Neural cell (in vitro differentiated cells): Measurements from ENCODE around the gene KLHDC1. TPM values are rescaled to one million over a fixed set of nuclear protein-coding genes. Genes with fewer than 3 reads are reported as not detected.
"Not testable (repeated sequence)": the region's sequence is repeated elsewhere in the genome, so short reads cannot be mapped to it uniquely, and the experiment has no call there.

Experiments
- H2AFZ ChIP-seq: fragments of 200-600, 300-800 bp; sonication (generic), shearing (Covaris generic); 2 replicates; pipeline ENCODE4 v1.6.0; 2014; ENCODE audit warnings: low read depth, mild to moderate bottlenecking, antibody characterized with exemption, low read length, moderate library complexity
- H3F3A ChIP-seq: fragments of 200-600 bp; shearing (Covaris generic); 2 replicates; pipeline ENCODE4 v1.6.1; 2016; ENCODE audit warnings: mild to moderate bottlenecking, moderate library complexity, mixed read lengths, antibody characterized with exemption, low read length; ENCODE audit not compliant: insufficient read depth, poor library complexity, severe bottlenecking
- H3K27ac ChIP-seq: fragments of 200-600, 300-800 bp; sonication (generic), shearing (Covaris generic); 2 replicates; pipeline ENCODE4 v1.5.1; 2014; ENCODE audit warnings: mild to moderate bottlenecking, low read length, moderate library complexity
- H3K27me3 ChIP-seq: fragments of 300-800, 200-600 bp; sonication (generic), shearing (Covaris generic); 2 replicates; pipeline ENCODE4 v1.6.0; 2014; ENCODE audit warnings: mild to moderate bottlenecking, low read depth, low read length, moderate library complexity; ENCODE audit not compliant: insufficient read depth
- H3K36me3 ChIP-seq: fragments of 300-800, 200-600 bp; sonication (generic), shearing (Covaris generic); 2 replicates; pipeline ENCODE4 v1.5.1; 2014; ENCODE audit warnings: mild to moderate bottlenecking, antibody characterized with exemption, low read length, moderate library complexity; ENCODE audit not compliant: insufficient read depth
- H3K4me2 ChIP-seq: fragments of 300-800, 200-600 bp; sonication (generic), shearing (Covaris generic); 2 replicates; pipeline ENCODE4 v1.6.0; 2014; ENCODE audit warnings: mild to moderate bottlenecking, low read length
- H3K4me3 ChIP-seq: fragments of 300-800, 200-600 bp; sonication (generic), shearing (Covaris generic); 2 replicates; pipeline ENCODE4 v1.5.1; 2014; ENCODE audit warnings: mild to moderate bottlenecking, low read length, moderate library complexity
- H3K79me2 ChIP-seq: fragments of 200-600 bp; shearing (Covaris generic); replicated peaks from 2 replicates; pipeline ENCODE4 v1.6.0; 2014; ENCODE audit warnings: mild to moderate bottlenecking, low read length, moderate library complexity; ENCODE audit not compliant: insufficient read depth
- H3K9ac ChIP-seq: fragments of 300-800, 200-600 bp; sonication (generic), shearing (Covaris generic); 2 replicates; pipeline ENCODE4 v1.6.1; 2016; ENCODE audit warnings: mild to moderate bottlenecking, low read length, mixed read lengths
- H3K9me2 ChIP-seq: fragments of 200-600 bp; shearing (Covaris generic); 2 replicates; pipeline ENCODE4 v1.6.1; 2016; ENCODE audit warnings: mild to moderate bottlenecking, low read length, mixed read lengths; ENCODE audit not compliant: insufficient read depth
- H3K9me3 ChIP-seq: fragments of 200-600, 300-800 bp; sonication (generic), shearing (Covaris generic); 2 replicates; pipeline ENCODE4 v1.6.1; 2016; ENCODE audit warnings: mild to moderate bottlenecking, mixed run types, low read length, moderate library complexity, mixed read lengths
- H4K20me1 ChIP-seq: fragments of 200-600 bp; shearing (Covaris generic); 2 replicates; pipeline ENCODE4 v1.6.1; 2016; ENCODE audit warnings: mild to moderate bottlenecking, mixed run types; ENCODE audit not compliant: insufficient read depth
- CTCF ChIP-seq: fragments of 450-650 bp; IDR thresholded peaks from 2 replicates; pipeline ENCODE4 v1.5.1; 2014; ENCODE audit warnings: antibody characterized with exemption, mild to moderate bottlenecking, moderate library complexity; ENCODE audit not compliant: poor library complexity, severe bottlenecking
- EP300 ChIP-seq: fragments of 450-650 bp; conservative IDR thresholded peaks from 2 replicates; pipeline ENCODE4 v1.6.1; 2014; ENCODE audit warnings: antibody characterized with exemption, mild to moderate bottlenecking, moderate library complexity; ENCODE audit not compliant: poor library complexity, severe bottlenecking
- EZH2 ChIP-seq: fragments of 200-600, 300-800 bp; shearing (Covaris generic), sonication (generic); IDR thresholded peaks from 2 replicates; pipeline ENCODE4 v1.6.1; 2014; ENCODE audit warnings: antibody characterized with exemption, low read length, borderline replicate concordance, mild to moderate bottlenecking; ENCODE audit not compliant: insufficient read depth, poor library complexity, severe bottlenecking
- MXI1 ChIP-seq: fragments of 450-650 bp; conservative IDR thresholded peaks from 2 replicates; pipeline ENCODE4 v1.6.1; 2014; ENCODE audit warnings: antibody characterized with exemption, mild to moderate bottlenecking; ENCODE audit not compliant: poor library complexity, severe bottlenecking
- POLR2AphosphoS5 ChIP-seq: IDR thresholded peaks from 2 replicates; pipeline ENCODE4 v1.6.1; 2012
- RAD21 ChIP-seq: fragments of 450-650 bp; conservative IDR thresholded peaks from 2 replicates; pipeline ENCODE4 v1.6.1; 2014; ENCODE audit warnings: antibody characterized with exemption, mild to moderate bottlenecking, moderate library complexity
- REST ChIP-seq: IDR thresholded peaks from 2 replicates; pipeline ENCODE4 v1.6.1; 2012; ENCODE audit warnings: borderline replicate concordance
- SMC3 ChIP-seq: fragments of 450-650 bp; conservative IDR thresholded peaks from 2 replicates; pipeline ENCODE4 v1.6.1; 2014; ENCODE audit warnings: antibody characterized with exemption, mild to moderate bottlenecking, moderate library complexity; ENCODE audit not compliant: poor library complexity
- TAF1 ChIP-seq: IDR thresholded peaks from 2 replicates; pipeline ENCODE4 v1.6.1; 2012; ENCODE audit warnings: low read depth
- polyA plus RNA-seq: library from polyadenylated mRNA; depleted of rRNA; stranded (reverse); fragments of >200 nt; gene quantifications from 2 replicates; pipeline ENCODE4 v1.2.3, GENCODE V29; 2014

KLHDC1 gene
- polyA plus RNA-seq, 1 donor from 2014 or later, result 6.5 TPM

- no peak overlapping the region for H2AFZ ChIP-seq
- no peak overlapping the region for H3K4me3 ChIP-seq
- no peaks in the 10 kb centered on the region for H3K9me3 ChIP-seq
- H3K27ac ChIP-seq, result no peak overlapping the region
- no peaks in the 10 kb centered on the region for H4K20me1 ChIP-seq
- no peak overlapping the region for H3K4me2 ChIP-seq
- no peaks in the 10 kb centered on the region for H3F3A ChIP-seq
- TF ChIP-seq REST, result no peak
- no peak for TF ChIP-seq EP300
- no peak for TF ChIP-seq RAD21
- no peak for TF ChIP-seq SMC3
- no peak for TF ChIP-seq POLR2AphosphoS5
- TF ChIP-seq CTCF, result no peak
- TF ChIP-seq EZH2, result no peak
- TF ChIP-seq MXI1, result no peak
- TF ChIP-seq TAF1, result no peak
- no peak overlapping the region for H3K9ac ChIP-seq
- no peaks in the 10 kb centered on the region for H3K9me2 ChIP-seq
- H3K36me3 ChIP-seq, result no peaks in the 10 kb centered on the region
- H3K79me2 ChIP-seq, result no peaks in the 10 kb centered on the region
- H3K27me3 ChIP-seq, result no peaks in the 10 kb centered on the region
Measured at GRCh38 chr14:49654511-49654910, 38.4 kb upstream of the KLHDC1 start.

GRCh38 chr14:49657500-49657899, 35.4 kb upstream of the KLHDC1 start:
- not testable (repeated sequence) for H3K27ac ChIP-seq, H3K27me3 ChIP-seq, H3K9me2 ChIP-seq, H3K36me3 ChIP-seq, H4K20me1 ChIP-seq, H3F3A ChIP-seq, H2AFZ ChIP-seq, H3K9ac ChIP-seq, H3K4me2 ChIP-seq, H3K4me3 ChIP-seq, H3K79me2 ChIP-seq, H3K9me3 ChIP-seq
